ENCODE data around the gene ITGAL.

The ITGAL gene

GRCh38 chr16:30439720-30440348 lies 32.7 kb upstream of the ITGAL start:
- no peaks in the 10 kb centered on the region for H3K9me3 ChIP-seq (ENCODE audit: insufficient read depth, low read length)
- H2AFZ ChIP-seq (ENCODE audit: low read depth, low read length), result no peak overlapping the region
- no peak for TF ChIP-seq EZH2phosphoT487 (IDR thresholded peaks at IDR 0.05; ENCODE audit: low read depth)
- TF ChIP-seq CTCF (IDR thresholded peaks at IDR 0.05; ENCODE audit: low read depth, low read length), result no peak
- H3K79me2 ChIP-seq (ENCODE audit: low read length), result peaks cover 11% of the 10 kb centered on the region
- H3K27ac ChIP-seq (ENCODE audit: low read length), result no peak overlapping the region
- peaks cover 12% of the 10 kb centered on the region for H3K4me1 ChIP-seq (ENCODE audit: low read length)
- H4K20me1 ChIP-seq (ENCODE audit: insufficient read depth, low read length), result no peaks in the 10 kb centered on the region
- no peaks in the 10 kb centered on the region for H3K27me3 ChIP-seq (ENCODE audit: low read depth, low read length)
- peaks cover 18% of the 10 kb centered on the region for H3K36me3 ChIP-seq (replicated peaks; ENCODE audit: low read depth, low read length)
- H3K9ac ChIP-seq (ENCODE audit: low read length), result no peak overlapping the region
- peak overlapping the region; percentile 12; the same call in 1 of the 2 replicates for H3K4me2 ChIP-seq (ENCODE audit: low read length)
- H3K4me3 ChIP-seq (ENCODE audit: low read length), result no peak overlapping the region

- H3K4me3 ChIP-seq (ENCODE audit: low read length), result no peak overlapping the region
- H3K9me3 ChIP-seq (ENCODE audit: insufficient read depth, low read length), result no peaks in the 10 kb centered on the region
- H3K27me3 ChIP-seq (ENCODE audit: low read depth, low read length), result no peaks in the 10 kb centered on the region
- H3K79me2 ChIP-seq (ENCODE audit: low read length), result peaks cover 18% of the 10 kb centered on the region
- H3K9ac ChIP-seq (ENCODE audit: low read length), result no peak overlapping the region
- H2AFZ ChIP-seq (ENCODE audit: low read depth, low read length), result no peak overlapping the region
- H3K27ac ChIP-seq (ENCODE audit: low read length), result no peak overlapping the region
- H4K20me1 ChIP-seq (ENCODE audit: insufficient read depth, low read length), result no peaks in the 10 kb centered on the region
- H3K4me1 ChIP-seq (ENCODE audit: low read length), result peaks cover 20% of the 10 kb centered on the region
- TF ChIP-seq CTCF (IDR thresholded peaks at IDR 0.05; ENCODE audit: low read depth, low read length) (no peak), EZH2phosphoT487 (IDR thresholded peaks at IDR 0.05; ENCODE audit: low read depth) (no peak)
- no peak overlapping the region for H3K4me2 ChIP-seq (ENCODE audit: low read length)
- H3K36me3 ChIP-seq (replicated peaks; ENCODE audit: low read depth, low read length), result peaks cover 22% of the 10 kb centered on the region
These were observed 28.9 kb upstream of the ITGAL start for GRCh38 chr16:30443631-30444030.

- no peaks in the 10 kb centered on the region for H3K27me3 ChIP-seq (ENCODE audit: low read depth, low read length)
- TF ChIP-seq EZH2phosphoT487 (IDR thresholded peaks at IDR 0.05; ENCODE audit: low read depth), result no peak
- no peak for TF ChIP-seq CTCF (IDR thresholded peaks at IDR 0.05; ENCODE audit: low read depth, low read length)
- peaks cover 18% of the 10 kb centered on the region for H3K79me2 ChIP-seq (ENCODE audit: low read length)
- H3K9ac ChIP-seq (ENCODE audit: low read length), result peak overlapping the region; percentile 83
- peaks cover 22% of the 10 kb centered on the region for H3K36me3 ChIP-seq (replicated peaks; ENCODE audit: low read depth, low read length)
- no peaks in the 10 kb centered on the region for H4K20me1 ChIP-seq (ENCODE audit: insufficient read depth, low read length)
- peak overlapping the region; percentile 89 for H3K4me2 ChIP-seq (ENCODE audit: low read length)
- H3K27ac ChIP-seq (ENCODE audit: low read length), result no peak overlapping the region
- H3K9me3 ChIP-seq (ENCODE audit: insufficient read depth, low read length), result no peaks in the 10 kb centered on the region
- H3K4me3 ChIP-seq (ENCODE audit: low read length), result peak overlapping the region; percentile 89
- H2AFZ ChIP-seq (ENCODE audit: low read depth, low read length), result no peak overlapping the region
- peaks cover 20% of the 10 kb centered on the region for H3K4me1 ChIP-seq (ENCODE audit: low read length)
These were observed 28.1 kb upstream of the ITGAL start for GRCh38 chr16:30444231-30445148.

GRCh38 chr16:30445149-30445407 lies 27.5 kb upstream of the ITGAL start:
- H3K27me3 ChIP-seq (ENCODE audit: low read depth, low read length), result no peaks in the 10 kb centered on the region
- H3K4me2 ChIP-seq (ENCODE audit: low read length), result peak overlapping the region; percentile 89
- peaks cover 22% of the 10 kb centered on the region for H3K36me3 ChIP-seq (replicated peaks; ENCODE audit: low read depth, low read length)
- peak overlapping the region; percentile 83 for H3K9ac ChIP-seq (ENCODE audit: low read length)
- TF ChIP-seq CTCF (IDR thresholded peaks at IDR 0.05; ENCODE audit: low read depth, low read length) (no peak), EZH2phosphoT487 (IDR thresholded peaks at IDR 0.05; ENCODE audit: low read depth) (no peak)
- H3K4me3 ChIP-seq (ENCODE audit: low read length), result peak overlapping the region; percentile 89
- H2AFZ ChIP-seq (ENCODE audit: low read depth, low read length), result 0 out of 2 replicates have a peak overlapping the region, but pooled peaks have one; percentile 58
- no peaks in the 10 kb centered on the region for H4K20me1 ChIP-seq (ENCODE audit: insufficient read depth, low read length)
- peaks cover 18% of the 10 kb centered on the region for H3K4me1 ChIP-seq (ENCODE audit: low read length)
- peak overlapping the region; percentile 68 for H3K27ac ChIP-seq (ENCODE audit: low read length)
- H3K9me3 ChIP-seq (ENCODE audit: insufficient read depth, low read length), result no peaks in the 10 kb centered on the region
- peaks cover 18% of the 10 kb centered on the region for H3K79me2 ChIP-seq (ENCODE audit: low read length)

Measured in OCI-LY3 (cell line).